IMR-90 (cell line): ENCODE measurements around the gene APH1A. TPM values are rescaled to one million over a fixed set of nuclear protein-coding genes. Genes with fewer than 3 reads are reported as not detected.

Experiments
- ATAC-seq: fragments of 200-7000 bp; cut with Tn5 transposase; 2 replicates; pipeline ENCODE4 v1.9.1; 2020; ENCODE audit warnings: low read depth, mild to moderate bottlenecking, moderate library complexity
- BruUV-seq: library from RNA; stranded (reverse); fragments of 400-500 nt; replicated peaks from 2 replicates; lab custom pipeline; 2021; lab: Mats Ljungman, UMichigan
- CTCF ChIA-PET: fragments of 300-600 bp; formaldehyde crosslinking; extraction: SDS; loops from one replicate; lab custom pipeline; 2021; ENCODE audit warnings: antibody characterized with exemption; lab: Yijun Ruan, JAX
- POLR2A ChIA-PET: fragments of 300-600 bp; sonication (Branson Sonifier 250); formaldehyde crosslinking; loops from one replicate; lab custom pipeline; 2022; ENCODE audit warnings: antibody characterized with exemption; ENCODE audit not compliant: unreplicated experiment; lab: Charles Lee
- DNase-seq: peaks from one replicate; pipeline ENCODE4 v3.0.0; 2013
- H2AFZ ChIP-seq: replicated peaks from 2 replicates; pipeline ENCODE3; 2013; ENCODE audit warnings: low read length, mild to moderate bottlenecking; ENCODE audit not compliant: poor library complexity
- H2AK5ac ChIP-seq: 2 replicates; pipeline ENCODE4 v1.6.1; 2013; ENCODE audit warnings: low read depth, low read length, inconsistent platforms
- H2AK9ac ChIP-seq: replicated peaks from 2 replicates; pipeline ENCODE3; 2013; ENCODE audit warnings: mild to moderate bottlenecking, low read depth, low read length, moderate library complexity; ENCODE audit not compliant: poor library complexity
- H2BK120ac ChIP-seq: 2 replicates; pipeline ENCODE4 v1.6.1; 2013; ENCODE audit warnings: low read depth, low read length, inconsistent platforms
- H2BK15ac ChIP-seq: 3 replicates; pipeline ENCODE4 v1.6.1; 2013; ENCODE audit warnings: low read depth, low read length, inconsistent platforms
- H2BK20ac ChIP-seq: 2 replicates; pipeline ENCODE4 v1.6.1; 2013; ENCODE audit warnings: low read depth, mild to moderate bottlenecking, inconsistent platforms, low read length, moderate library complexity
- H2BK5ac ChIP-seq: 2 replicates; pipeline ENCODE4 v1.6.1; 2013; ENCODE audit warnings: mild to moderate bottlenecking, low read depth, low read length, inconsistent platforms; ENCODE audit not compliant: poor library complexity, severe bottlenecking
- H3K14ac ChIP-seq: replicated peaks from 2 replicates; pipeline ENCODE4 v1.6.1; 2013; ENCODE audit warnings: low read depth, low read length, inconsistent platforms
- H3K18ac ChIP-seq: 2 replicates; pipeline ENCODE4 v1.6.1; 2013; ENCODE audit warnings: low read depth, low read length, control low read depth
- H3K23ac ChIP-seq: 2 replicates; pipeline ENCODE4 v1.6.1; 2013; ENCODE audit warnings: low read depth, low read length, inconsistent platforms
- H3K27ac ChIP-seq: 2 replicates; pipeline ENCODE4 v1.5.1; 2013; ENCODE audit warnings: mild to moderate bottlenecking, control low read depth, low read length; ENCODE audit not compliant: insufficient read depth
- H3K27me3 ChIP-seq: 2 replicates; pipeline ENCODE4 v1.6.1; 2013; ENCODE audit warnings: low read length; ENCODE audit not compliant: control insufficient read depth, insufficient read depth
- H3K36me3 ChIP-seq: 2 replicates; pipeline ENCODE4 v1.6.1; 2013; ENCODE audit warnings: low read length, mixed read lengths; ENCODE audit not compliant: control insufficient read depth, insufficient read depth
- H3K4ac ChIP-seq: 2 replicates; pipeline ENCODE4 v1.6.1; 2013; ENCODE audit warnings: low read depth, low read length, inconsistent platforms
- H3K4me1 ChIP-seq: 2 replicates; pipeline ENCODE4 v1.6.1; 2013; ENCODE audit warnings: low read length, mixed read lengths; ENCODE audit not compliant: control insufficient read depth, insufficient read depth
- H3K4me2 ChIP-seq: 2 replicates; pipeline ENCODE4 v1.6.1; 2013; ENCODE audit warnings: low read depth, mild to moderate bottlenecking, control low read depth, low read length, moderate library complexity
- H3K4me3 ChIP-seq: 2 replicates; pipeline ENCODE4 v1.5.1; 2013; ENCODE audit warnings: low read depth, mild to moderate bottlenecking, control low read depth, low read length, moderate library complexity; ENCODE audit not compliant: insufficient read depth
- H3K56ac ChIP-seq: 2 replicates; pipeline ENCODE4 v1.6.1; 2013; ENCODE audit warnings: low read length, inconsistent platforms; ENCODE audit not compliant: insufficient read depth; ENCODE audit errors: extremely low read depth
- H3K79me1 ChIP-seq, 2 experiments: 2 replicates each; pipeline ENCODE4 v1.6.1; 2013; ENCODE audit warnings: low read length in 2 of 2, inconsistent platforms in 1 of 2, low read depth in 1 of 2
- H3K9ac ChIP-seq: 2 replicates; pipeline ENCODE4 v1.6.1; 2013; ENCODE audit warnings: low read depth, low read length, control low read depth
- H3K9me1 ChIP-seq: 2 replicates; pipeline ENCODE4 v1.6.1; 2013; ENCODE audit warnings: low read length, inconsistent platforms; ENCODE audit not compliant: insufficient read depth
- H3K9me3 ChIP-seq: 2 replicates; pipeline ENCODE4 v1.6.1; 2013; ENCODE audit warnings: low read length; ENCODE audit not compliant: control insufficient read depth, insufficient read depth
- H4K20me1 ChIP-seq: 2 replicates; pipeline ENCODE4 v1.6.1; 2013; ENCODE audit warnings: low read length, inconsistent platforms; ENCODE audit not compliant: insufficient read depth
- H4K5ac ChIP-seq: 2 replicates; pipeline ENCODE4 v1.6.1; 2013; ENCODE audit warnings: mild to moderate bottlenecking, low read depth, low read length, control low read depth
- H4K8ac ChIP-seq, 2 experiments: 2 replicates each; pipeline ENCODE4 v1.6.1; 2013; ENCODE audit warnings: low read depth in 2 of 2, low read length in 2 of 2, control low read depth in 1 of 2, inconsistent platforms in 1 of 2
- H4K91ac ChIP-seq: 2 replicates; pipeline ENCODE4 v1.6.1; 2013; ENCODE audit warnings: low read depth, low read length, inconsistent platforms; ENCODE audit not compliant: insufficient read depth
- CHD1 ChIP-seq: IDR thresholded peaks from 2 replicates; pipeline ENCODE4 v1.6.1; 2012; ENCODE audit warnings: low read depth, low read length, improper control_type of control experiment
- CTCF ChIP-seq: conservative IDR thresholded peaks from 2 replicates; pipeline ENCODE4 v1.5.1; 2012; ENCODE audit warnings: mild to moderate bottlenecking, low read depth, low read length, improper control_type of control experiment
- ELK1 ChIP-seq: fragments of 150-350 bp; IDR thresholded peaks from 2 replicates; pipeline ENCODE4 v1.6.1; 2016; ENCODE audit warnings: low read depth, mild to moderate bottlenecking, low read length, moderate library complexity, borderline replicate concordance
- MXI1 ChIP-seq: IDR thresholded peaks from 2 replicates; pipeline ENCODE4 v1.6.1; 2012; ENCODE audit warnings: low read depth, mild to moderate bottlenecking, low read length, moderate library complexity, borderline replicate concordance
- POLR2A ChIP-seq: IDR thresholded peaks from 2 replicates; pipeline ENCODE4 v1.6.1; 2012; ENCODE audit warnings: mild to moderate bottlenecking, low read depth, low read length
- SMC3 ChIP-seq: fragments of 150-350 bp; IDR thresholded peaks from 2 replicates; pipeline ENCODE4 v1.6.1; 2016; ENCODE audit warnings: low read depth, mild to moderate bottlenecking, antibody characterized with exemption, low read length, moderate library complexity
- WGBS, 2 experiments: methylation state at CpG; one replicate each; pipeline versions ENCODE4 v1.1.5 to v1.1.7; 2013; ENCODE audit warnings: missing lambda C conversion rate in 2 of 2; ENCODE audit not compliant: insufficient read length in 1 of 2; ENCODE audit errors: extremely low coverage in 2 of 2; 5-methylcytosine and 5-hydroxymethylcytosine counted together
- dilution Hi-C: fragments of 300-500 bp; cut with HindIII; formaldehyde crosslinking; loops from one replicate; pipeline ENCODE4 v1.14.3; 2018; ENCODE audit warnings: low sequenced_read_pairs; ENCODE audit not compliant: unreplicated experiment
- in situ Hi-C: fragments of 300-500 bp; cut with MboI; formaldehyde crosslinking; loops from 3 replicates; pipeline ENCODE4 v1.14.3; 2019; ENCODE audit warnings: low sequenced_read_pairs, inconsistent platforms, mixed read lengths
- intact Hi-C: fragments of 100-400 bp; cut with micrococcal nuclease; formaldehyde crosslinking; loops from 2 replicates; pipeline ENCODE4 v1.10.0; 2022
- polyA plus RNA-seq, 3 experiments: library from polyadenylated mRNA; depleted of rRNA; stranded (reverse); fragments of >200 nt; gene quantifications; 2 replicates each; pipeline ENCODE4 v1.2.3, GENCODE V29; 2012; ENCODE audit warnings: low replicate concordance in 1 of 3
- total RNA-seq: library from RNA; depleted of rRNA; stranded (reverse); fragments of >200 nt; gene quantifications from 2 replicates; pipeline ENCODE4 v1.2.3, GENCODE V29; 2012

APH1A gene
- total and polyA plus RNA-seq, 2 of the 4 experiments (the other 2 are of a cell fraction) = 62.0 to 94.2 TPM

GRCh38 chr1:150224983-150225382 lies 43.8 kb downstream of the APH1A start:
- ATAC-seq = no peak
- Histone ChIP-seq H4K91ac (no peak overlapping the region), H4K8ac (no peak overlapping the region), H3K18ac (no peak overlapping the region), H2AK9ac (no peak overlapping the region), H2BK5ac (no peak overlapping the region), H2AK5ac (no peak overlapping the region), H2BK120ac (no peak overlapping the region), H3K4me1 (no peaks in the 10 kb centered on the region), H3K27ac (no peak overlapping the region), H2BK15ac (no peak overlapping the region), H2AFZ (no peak overlapping the region), H3K9me1 (no peaks in the 10 kb centered on the region), H3K4ac (no peak overlapping the region), H3K36me3 (peaks cover 26% of the 10 kb centered on the region), H2BK20ac (no peak overlapping the region), H3K79me1 (peaks cover 9 to 13% of the 10 kb centered on the region in 2 experiments), H3K23ac (no peak overlapping the region), H4K5ac (no peak overlapping the region), H3K14ac (no peak overlapping the region), H3K4me3 (no peak overlapping the region), H3K56ac (no peak overlapping the region), H3K9me3 (no peaks in the 10 kb centered on the region), H3K9ac (no peak overlapping the region), H3K27me3 (no peaks in the 10 kb centered on the region), H3K4me2 (no peak overlapping the region), H4K20me1 (no peaks in the 10 kb centered on the region)
- ChIA-PET CTCF (no interaction called here), POLR2A (interaction anchor here (0.9 kb wide), 1 partner anchor 9 kb away, joined by 3 read pairs; no protein-coding TSS in a partner anchor)
- in situ Hi-C loops (no loop called here), intact Hi-C loops (loop anchor here (5.0 kb wide), 1 partner anchor 153 kb away; no protein-coding TSS in a partner anchor), dilution Hi-C loops (no loop called here)
- no peak for DNase-seq
- 67% methylated on average over 1 of the region's 1 CpG; no CpG with 5 or more reads in 1 of the 2 experiments for WGBS, 2 experiments
- TF ChIP-seq CHD1 = no peak
- TF ChIP-seq ELK1 = no peak
- TF ChIP-seq MXI1 = no peak
- no peak for TF ChIP-seq SMC3
- no peak for TF ChIP-seq CTCF
- TF ChIP-seq POLR2A = no peak
- no TSS peak for BruUV-seq
